Measurements from ENCODE around the gene CD27.
"Not testable (repeated sequence)": the region's sequence is repeated elsewhere in the genome, so short reads cannot be mapped to it uniquely, and the experiment has no call there.

Gene CD27

DNA sequence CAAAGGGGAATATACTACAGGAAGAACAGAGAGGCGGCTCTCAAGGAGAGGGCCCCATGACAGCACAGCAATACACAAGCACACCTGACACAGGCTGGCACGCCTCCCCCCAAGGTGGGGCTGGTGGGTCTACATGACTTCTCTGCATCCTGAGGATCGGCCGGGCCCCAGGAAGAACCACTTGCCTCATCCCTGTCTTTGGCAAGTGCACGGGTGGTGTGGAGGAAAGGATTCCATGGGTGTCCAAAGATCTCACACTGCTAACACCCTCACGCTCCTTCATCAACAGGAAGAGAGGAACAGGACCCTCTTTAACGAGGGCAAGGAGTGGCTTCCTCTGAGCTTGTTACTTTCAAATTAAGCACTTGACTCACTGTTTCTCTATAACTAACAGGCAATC lies 18.5 kb downstream of the CD27 start:
- no peak for DNase-seq

DNA sequence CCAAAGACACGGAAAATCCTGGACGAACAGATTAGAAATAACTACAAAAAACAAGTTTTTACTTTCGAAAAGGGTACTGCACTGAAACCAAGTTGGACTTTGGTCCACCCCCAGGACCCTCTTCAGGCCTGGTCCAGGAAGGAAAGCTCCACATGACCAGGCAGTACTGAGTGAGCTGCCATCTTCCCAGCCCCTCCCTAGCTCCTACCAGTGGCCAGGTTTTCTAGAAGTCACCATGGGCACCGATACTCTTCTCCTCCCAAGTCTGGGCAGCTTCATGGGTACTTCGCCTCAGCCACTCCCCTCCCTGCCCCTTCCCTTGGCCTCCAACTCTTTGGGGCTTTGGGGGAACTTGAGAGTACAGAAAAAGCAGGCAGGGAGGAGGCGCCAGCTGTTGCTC lies 19.1 kb downstream of the CD27 start:
- no peak for DNase-seq

DNA sequence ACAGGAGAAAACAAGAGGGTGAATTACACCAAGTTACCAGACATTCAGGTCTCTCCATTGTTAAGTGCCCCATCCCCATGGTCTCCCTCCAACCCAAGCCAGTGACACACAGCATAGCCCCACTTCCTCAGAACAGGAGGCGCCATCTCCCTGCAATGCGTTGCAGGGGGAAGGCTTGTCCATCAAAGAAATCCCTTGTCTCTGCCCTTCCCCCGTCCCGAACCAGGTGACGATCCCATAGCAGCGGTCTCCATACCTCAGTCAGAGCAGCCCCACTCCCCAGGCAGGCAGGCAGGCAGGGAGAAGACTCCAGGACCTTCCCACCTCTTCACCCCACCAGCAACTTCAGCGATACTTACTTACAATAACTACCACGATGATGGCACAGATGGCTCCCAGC lies 19.8 kb downstream of the CD27 start:
- DNase-seq: no peak

DNA sequence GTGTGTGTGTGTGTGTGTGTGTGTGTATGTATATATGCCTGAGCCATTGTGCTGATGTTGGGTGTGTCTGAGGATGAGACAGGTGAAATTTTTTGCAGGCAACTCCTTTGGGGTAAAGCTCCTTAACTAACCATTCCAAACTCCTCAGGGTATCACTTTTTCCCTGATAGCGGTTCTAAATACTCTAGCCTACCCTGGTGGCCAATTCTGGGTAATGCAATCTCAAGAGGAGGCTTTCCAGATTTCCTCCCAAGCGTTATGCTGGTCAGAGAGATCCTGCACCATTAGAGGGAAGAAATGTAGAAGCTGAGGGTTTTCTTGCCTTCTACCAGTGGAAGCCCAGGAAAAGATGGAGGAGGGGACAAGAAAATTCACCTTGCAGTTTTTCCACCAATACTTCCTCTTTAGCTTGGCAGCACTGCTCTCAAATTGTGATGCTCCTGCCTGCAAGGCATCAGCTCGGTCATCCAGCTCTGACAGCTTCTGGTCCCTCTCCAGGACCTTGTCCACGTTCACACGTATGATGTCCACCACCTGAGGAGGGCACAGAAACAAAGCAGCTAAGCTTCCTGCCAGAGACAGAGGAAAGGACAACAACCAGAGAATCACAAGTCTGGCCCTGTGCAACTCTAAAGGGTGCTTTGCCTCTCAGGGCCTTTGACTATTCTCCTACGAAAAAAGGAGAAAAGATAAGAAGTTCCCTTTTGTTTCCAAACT lies 20.9 kb downstream of the CD27 start:
- peak; percentile 36 for DNase-seq

DNA sequence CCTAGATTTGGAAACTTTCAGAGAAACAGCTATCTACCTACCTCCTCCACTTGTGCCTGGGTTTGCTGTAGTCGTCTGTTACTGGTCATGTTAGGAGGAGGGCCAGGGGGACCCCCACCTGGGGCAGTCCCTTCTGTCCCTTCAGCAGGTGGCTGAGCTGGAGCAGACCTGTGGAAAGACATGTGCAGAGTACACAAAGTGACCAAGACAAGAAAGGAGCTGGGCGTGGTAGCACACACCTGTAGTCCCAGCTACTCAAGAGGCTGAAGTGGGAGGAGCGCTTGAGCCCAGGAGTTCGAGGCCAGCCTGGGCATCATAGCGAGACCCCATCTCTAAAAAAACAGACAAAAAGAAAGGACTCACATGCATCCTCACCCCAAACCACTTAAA lies 21.4 kb downstream of the CD27 start:
- no peak for DNase-seq

DNA sequence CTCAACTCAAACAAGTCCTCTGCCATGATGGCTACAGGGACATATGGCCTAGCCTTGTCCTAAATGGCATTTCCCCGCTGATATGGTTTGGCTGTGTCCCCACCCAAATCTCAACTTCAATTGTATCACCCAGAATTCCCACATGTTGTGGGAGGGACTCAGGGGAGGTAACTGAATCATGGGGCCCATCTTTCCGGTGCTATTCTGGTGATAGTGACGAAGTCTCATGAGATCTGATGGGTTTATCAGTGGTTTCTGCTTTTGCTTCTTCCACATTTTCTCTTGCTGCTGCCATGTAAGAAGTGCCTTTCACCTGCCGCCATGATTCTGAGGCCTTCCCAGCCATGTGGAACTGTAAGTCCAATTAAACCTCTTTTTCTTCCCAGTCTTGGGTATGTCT lies 22.0 kb downstream of the CD27 start:
- not testable (repeated sequence) for DNase-seq

DNA sequence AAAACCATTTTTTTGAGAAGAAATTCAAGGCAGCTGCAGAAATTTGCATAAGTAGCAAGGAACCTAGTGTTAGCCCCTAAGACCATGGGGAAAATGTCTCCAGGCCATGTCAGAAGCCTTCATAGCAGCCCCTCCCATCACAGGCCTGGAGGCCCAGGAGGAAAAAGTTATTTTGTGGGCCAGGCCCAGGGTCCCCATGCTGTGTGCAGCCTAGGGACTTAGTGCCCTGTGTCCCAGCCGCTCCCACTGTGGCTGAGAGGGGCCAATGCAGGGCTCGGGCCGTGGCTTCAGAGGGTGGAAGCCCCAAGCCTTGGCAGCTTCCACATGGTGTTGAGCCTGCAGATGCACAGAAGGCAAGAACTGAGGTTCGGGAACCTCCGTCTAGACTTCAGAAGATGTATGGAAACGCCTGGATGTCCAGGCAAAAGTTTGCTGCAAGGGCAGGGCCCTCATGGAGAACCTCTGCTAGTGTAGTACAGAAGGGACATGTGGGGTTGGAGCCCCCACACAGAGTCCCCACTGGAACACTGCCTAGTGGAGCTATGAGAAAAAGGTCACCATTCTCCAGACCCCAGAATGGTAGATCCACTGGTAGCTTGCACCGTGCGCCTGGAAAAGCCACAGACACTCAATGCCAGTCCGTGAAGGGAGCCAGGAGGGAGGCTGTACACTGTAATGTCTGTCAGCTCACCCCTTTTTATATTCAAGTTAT lies 23.0 kb downstream of the CD27 start:
- not testable (repeated sequence) for DNase-seq

DNA sequence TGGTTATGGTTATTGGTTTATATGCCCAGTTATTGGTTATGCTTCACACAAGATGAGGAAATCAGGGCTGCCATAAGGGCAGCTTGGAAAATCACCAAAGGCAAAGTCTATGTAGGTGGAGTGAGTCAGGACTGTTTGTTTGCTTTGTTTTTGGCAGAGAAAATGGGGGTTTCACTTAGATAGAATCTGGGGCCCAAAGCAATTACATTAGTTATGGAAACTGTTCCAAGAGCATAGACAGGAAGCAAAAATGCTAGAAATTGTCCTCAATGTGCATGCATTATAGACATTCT lies 23.5 kb downstream of the CD27 start:
- DNase-seq: no peak

DNA sequence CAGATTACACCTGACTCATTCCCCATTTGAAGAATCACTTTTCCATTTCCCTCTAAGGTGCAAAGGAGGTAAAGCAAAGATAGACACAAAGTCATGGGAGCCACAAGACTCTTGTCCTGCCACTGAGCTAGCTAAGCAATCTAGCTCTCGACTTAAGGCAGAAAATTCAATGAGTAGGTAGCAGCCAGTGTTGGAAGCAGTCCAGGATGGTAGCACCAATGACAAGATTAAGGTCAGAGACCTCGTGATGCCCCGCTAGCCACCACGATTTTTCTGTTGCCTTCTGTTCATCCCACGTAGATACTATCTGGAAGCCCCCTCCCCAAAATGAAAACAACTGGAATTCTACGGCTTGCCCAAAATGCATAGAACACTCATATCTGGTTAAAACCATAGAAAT lies 24.3 kb downstream of the CD27 start:
- no peak for DNase-seq

DNA sequence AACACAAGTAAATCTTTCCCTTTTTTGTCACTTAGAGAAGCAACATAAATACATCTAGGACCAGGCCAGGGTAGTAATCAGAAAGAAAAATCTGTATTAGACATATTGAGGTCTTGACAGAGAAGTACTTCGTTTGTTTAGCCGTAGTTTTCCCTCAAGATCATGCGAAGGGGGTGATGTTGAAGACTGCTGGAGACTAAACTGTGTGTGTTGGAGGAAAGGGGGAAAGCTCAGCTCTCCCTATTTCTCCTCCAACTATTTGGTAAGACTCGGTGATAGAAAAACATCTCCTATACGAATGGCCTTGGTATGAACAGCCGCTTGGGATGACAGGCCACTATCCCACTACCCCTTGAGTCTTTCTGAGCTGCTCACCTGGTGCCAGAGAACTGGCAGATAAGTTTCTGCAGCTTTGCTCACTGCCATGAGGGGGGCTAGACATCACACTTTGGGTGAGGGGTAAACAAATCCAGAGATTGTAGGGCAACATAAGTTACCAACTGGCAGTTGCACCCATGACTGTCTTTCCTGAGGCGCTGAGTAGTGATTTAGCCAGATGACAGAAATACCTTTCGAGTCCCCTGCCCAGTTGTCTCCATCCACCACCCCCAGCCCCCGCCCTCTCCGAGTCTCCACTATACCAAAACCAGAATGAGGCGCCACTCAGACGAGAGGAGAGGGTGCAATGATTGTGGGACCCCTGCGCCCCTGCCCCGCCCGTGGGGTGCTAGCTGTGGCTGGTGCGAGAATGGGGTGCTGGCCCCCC lies 25.0 kb downstream of the CD27 start:
- DNase-seq: no peak

DNA sequence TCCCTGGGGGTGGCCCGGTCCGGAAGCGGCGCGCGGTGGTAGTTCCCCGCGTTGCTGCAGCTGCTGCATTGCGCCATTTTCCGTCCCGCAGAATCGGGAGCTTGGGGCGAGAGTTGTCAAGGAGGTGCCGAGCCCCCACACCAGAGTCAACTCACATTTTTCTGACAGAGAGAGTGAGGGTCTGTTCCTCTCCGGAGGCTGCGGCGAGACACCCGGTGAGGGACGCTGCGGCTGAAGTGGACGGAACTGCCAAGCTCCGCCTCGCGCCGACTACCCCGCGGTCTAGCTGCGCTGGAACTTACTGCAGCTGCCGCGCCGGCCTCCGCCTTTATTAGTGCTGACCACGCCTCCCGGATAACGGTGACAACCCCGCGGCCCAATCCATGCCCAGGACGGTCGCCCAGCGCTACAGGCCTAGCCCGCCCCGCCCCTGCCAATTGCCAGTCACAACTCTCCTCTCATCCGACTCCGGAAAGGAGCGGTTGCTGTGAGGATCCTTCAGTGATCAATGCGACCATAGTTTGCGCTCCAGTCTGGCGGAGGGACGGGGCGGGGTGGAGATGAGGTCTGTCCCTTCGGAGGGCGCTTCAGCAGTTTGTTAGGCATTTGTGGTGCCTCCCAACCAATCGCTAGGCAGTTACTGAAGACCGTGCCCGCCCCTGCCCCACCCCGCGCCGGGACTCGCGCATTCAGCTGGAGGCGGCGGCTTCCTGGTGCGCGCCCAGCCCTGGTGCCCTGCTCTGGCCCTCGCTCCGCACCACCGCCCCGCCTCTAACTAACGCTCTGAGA lies 25.8 kb downstream of the CD27 start, which contains the start of gene VAMP1:
Gene VAMP1, minus strand, starts transcription at position 303 of the 789 bp plus-strand sequence. Its CDS starts 146 bp downstream, at position 157.
- peak; percentile 92 for DNase-seq

DNA sequence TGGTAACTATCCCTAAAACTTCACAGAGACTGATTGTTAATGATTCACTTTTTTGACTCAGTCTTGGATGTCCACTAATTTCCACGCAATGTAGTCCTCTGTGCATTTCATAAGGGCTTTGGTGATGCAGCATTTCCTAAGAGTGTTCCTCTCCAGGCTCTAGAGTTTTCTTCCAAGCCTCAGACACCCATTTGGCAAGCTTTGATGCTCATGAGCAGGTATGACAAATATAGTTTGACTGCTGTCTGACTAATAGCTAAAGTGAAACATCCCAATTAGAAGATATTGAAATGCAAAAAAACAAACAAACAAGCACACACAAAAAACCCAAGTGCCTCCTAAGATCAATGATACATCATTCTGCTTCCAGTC lies 27.2 kb downstream of the CD27 start:
- DNase-seq: no peak

DNA sequence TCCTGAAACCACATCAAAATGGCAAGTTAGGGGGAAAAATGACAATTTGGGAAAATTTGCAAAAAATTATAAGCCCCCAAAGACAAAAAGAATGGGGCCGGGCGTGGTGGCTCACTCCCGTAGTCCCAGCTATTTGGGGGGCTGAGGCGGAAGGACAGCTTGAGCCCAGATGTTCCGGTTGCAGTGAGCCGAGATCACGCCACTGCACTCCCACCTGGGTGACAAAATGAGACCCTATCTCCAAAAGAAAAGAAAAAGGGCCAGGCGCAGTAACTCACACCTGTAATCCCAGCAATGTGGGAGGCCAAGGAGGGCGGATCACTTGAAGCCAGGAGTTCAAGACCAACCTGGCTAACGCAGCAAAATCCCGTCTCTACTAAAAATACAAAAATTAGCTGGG lies 27.7 kb downstream of the CD27 start:
- DNase-seq: no peak

DNA sequence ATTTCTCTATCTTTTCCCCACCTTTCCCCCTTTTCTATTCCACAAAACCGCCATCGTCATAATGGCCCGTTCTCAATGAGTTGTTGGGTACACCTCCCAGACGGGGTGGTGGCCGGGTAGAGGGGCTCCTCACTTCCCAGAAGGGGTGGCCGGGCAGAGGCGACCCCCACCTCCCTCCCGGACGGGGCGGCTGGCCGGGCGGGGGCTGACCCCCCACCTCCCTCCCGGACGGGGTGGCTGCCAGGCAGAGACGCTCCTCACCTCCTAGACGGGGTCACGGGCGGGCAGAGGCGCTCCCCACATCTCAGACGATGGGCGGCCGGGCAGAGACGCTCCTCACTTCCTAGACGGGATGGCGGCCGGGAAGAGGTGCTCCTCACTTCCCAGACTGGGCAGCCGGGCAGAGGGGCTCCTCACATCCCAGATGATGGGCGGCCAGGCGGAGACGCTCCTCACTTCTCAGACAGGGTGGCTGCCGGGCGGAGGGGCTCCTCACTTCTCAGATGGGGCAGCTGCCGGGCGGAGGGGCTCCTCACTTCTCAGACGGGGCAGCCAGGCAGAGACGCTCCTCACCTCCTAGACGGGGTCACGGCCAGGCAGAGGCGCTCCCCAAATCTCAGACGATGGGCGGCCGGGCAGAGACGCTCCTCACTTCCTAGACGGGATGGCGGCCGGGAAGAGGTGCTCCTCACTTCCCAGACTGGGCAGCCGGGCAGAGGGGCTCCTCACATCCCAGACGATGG lies 30.6 kb downstream of the CD27 start:
- not testable (repeated sequence) for DNase-seq

DNA sequence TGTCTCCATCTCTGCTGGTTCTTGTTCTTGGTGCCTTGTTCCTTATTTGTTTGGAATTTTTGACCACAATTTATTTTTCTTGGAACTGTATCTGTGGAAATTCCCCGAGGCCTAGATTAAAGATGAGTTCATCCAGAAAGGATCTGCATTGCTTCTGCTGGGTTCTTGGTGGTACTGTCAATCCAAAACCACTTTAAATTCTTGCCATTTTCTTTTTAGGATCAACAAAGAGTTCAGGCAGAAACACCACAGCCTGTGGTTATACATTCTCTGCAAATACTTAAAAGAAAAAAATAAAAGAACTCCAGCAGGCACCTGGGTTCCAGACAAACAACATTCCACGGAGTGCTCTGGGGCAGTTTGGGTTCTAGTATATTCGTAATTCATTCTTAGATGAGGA lies 31.7 kb downstream of the CD27 start:
- no peak for DNase-seq

DNA sequence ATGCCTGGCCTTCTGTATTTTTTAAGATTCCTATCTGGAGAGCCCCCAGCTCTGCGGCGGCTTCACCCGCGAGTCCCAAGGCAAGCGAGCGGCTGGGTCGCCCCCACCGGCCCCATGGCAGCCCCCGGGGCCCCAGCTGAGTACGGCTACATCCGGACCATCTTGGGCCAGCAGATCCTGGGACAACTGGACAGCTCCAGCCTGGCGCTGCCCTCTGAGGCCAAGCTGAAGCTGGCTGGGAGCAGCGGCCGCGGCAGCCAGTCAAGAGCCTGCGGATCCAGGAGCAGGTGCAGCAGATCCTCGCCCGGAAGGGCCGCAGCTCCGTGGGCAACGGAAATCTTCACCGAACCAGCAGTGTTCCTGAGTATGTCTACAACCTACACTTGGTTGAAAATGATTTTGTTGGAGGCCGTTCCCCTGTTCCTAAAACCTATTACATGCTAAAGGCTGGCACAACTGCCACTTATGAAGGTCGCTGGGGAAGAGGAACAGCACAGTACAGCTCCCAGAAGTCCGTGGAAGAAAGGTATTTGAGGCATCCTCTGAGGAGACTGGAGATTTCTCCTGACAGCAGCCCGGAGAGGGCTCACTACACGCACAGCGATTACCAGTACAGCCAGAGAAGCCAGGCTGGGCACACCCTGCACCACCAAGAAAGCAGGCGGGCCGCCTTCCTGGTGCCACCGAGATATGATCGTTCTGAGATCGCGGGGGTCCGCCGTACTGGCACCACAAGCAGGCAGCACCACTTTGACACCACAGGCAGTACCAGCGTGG lies 33.0 kb downstream of the CD27 start:
- not testable (repeated sequence) for DNase-seq

DNA sequence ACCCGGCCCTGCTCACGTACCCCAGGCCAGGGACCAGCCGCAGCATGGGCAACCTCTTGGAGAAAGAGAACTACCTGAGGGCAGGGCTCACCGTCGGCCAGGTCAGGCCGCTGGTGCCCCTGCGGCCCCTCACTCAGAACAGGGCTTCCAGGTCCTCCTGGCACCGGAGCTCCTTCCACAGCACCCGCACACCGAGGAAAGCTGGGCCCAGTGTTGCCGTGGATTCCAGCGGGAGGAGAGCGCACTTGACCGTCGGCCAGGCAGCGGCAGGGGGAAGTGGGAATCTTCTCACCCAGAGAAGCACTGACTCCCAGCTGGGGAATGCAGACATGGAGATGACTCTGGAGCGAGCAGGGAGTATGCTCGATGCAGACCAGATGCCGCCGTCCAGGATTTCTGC lies 33.7 kb downstream of the CD27 start:
- no peak for DNase-seq

DNA sequence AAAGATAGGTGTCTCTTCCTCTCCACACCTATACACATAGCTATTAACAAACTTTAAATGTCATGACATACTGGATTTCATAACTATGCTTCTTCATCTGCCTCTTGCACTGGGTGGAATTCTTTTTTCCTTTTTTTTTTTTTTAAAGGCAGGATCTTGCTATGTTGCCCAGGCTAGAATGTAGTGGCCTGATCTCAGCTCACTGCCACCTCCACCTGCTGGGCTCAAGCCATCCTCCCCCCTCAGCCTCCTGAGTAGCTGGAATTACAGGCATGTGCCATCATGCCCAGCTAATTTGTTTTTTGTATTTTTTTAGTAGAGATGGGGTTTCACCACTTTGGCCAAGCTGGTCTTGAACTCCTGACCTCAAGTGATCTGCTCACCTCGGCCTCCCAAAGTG lies 43.5 kb downstream of the CD27 start:
- DNase-seq: no peak

DNA sequence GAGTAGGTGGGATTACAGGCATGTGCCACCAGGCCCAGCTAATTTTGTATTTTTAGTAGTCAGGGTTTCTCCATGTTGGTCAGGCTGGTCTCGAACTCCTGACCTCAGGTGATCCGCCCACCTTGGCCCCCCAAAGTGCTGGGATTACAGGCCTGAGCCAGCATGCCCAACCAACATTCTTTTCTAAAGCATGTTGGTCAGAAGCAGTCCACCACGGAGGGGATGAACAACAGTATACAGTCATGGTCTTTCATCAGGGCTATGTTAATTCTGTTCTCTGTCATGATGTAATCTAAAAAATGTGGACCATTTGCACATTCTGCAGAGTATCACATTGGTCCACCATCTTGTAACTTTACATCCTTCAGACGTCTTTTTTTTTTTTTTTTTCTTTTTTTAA lies 44.7 kb downstream of the CD27 start:
- no peak for DNase-seq

DNA sequence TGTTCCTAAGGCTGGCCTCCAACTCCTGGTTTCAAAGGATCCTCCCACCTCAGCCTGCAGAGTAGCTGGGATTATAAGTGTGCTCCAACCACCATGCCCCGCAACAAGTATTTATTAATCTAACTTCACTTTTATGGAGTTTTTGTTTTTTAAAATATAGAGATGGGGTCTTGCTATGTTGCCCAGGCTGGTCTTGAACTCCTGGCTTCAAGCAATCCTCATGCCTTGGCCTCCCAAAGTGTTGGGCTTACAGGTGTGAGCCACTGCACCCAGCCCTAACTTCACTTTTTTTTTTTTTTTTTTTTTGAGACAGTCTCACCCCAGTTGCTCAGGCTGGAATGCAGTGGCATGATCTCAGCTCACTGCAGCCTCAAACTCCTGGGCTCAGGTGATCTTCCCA lies 45.9 kb downstream of the CD27 start:
- DNase-seq: not testable (repeated sequence)

DNA sequence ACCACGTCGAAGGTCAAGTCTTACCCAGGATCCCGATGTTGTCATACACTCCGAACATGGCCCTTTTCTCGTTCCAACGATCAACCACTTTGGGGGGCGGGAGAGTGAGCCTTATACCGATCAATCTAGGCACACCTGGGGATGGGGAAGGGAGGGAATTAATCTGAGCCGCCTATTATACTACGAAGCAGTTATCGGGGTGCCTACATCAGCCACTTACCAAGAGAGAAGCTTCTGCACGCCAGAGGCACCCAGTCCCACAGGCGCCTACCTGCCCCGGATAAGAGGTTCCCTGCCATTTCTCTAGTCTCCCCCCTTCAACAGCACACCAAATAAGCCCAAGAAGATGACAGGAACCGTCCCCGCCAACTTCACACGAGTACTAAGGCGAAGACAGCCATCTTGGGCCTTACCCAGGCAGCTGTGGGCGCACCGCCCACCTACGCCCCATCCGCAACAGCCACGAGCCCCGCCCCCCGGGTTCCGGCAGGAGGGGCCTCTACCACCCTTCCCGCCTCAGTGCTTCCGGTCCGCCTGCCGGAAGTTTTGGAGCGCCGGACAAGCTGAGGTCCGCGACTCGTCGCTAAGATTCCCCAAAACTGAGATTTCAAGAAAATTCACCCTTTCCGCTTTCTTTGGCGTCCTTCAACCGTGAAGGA lies 48.2 kb downstream of the CD27 start, which contains the start of gene MRPL51:
Gene MRPL51, minus strand, starts transcription at position 425 of the 659 bp plus-strand sequence. Its CDS starts 126 bp downstream, at position 299.
- peak; percentile 86 for DNase-seq

All from NCI-H2227 treated with DMSO at 0.1 percent for 48 hours (cell line).